Astrocyte of the cerebellum (primary cell): ENCODE data around the gene CD99.

ENCODE experiments used
- DNase-seq: peaks from one replicate; pipeline ENCODE4 v3.0.0-alpha.2; 2011; ENCODE audit warnings: low read depth
- H3K4me3 ChIP-seq: 2 replicates; pipeline ENCODE4 v1.5.1; 2011; ENCODE audit warnings: mild to moderate bottlenecking, low read depth, low read length, moderate library complexity
- CTCF ChIP-seq: IDR thresholded peaks from 2 replicates; pipeline ENCODE4 v1.5.1; 2012; ENCODE audit warnings: low read length, low read depth, moderate library complexity, mild to moderate bottlenecking; ENCODE audit errors: missing control alignments
- in situ Hi-C: cut with HindIII; loops from 2 replicates; pipeline ENCODE4 v1.10.0; 2017; ENCODE audit warnings: low sequenced_read_pairs

CD99 gene

GRCh38 chrX:2690856-2691542 is at the start of gene CD99:
CD99 (plus strand) TSS chrX:2691295; CDS start chrX:2691361, 66 bp downstream.
- H3K4me3 ChIP-seq = peak within 1 kb of the TSS; percentile 86
- TF ChIP-seq CTCF = no peak
- in situ Hi-C loops = loop anchor here (25.0 kb wide), 1 partner anchor 121 kb away; no protein-coding TSS in a partner anchor
- DNase-seq = no peak

- TF ChIP-seq CTCF = no peak
- no peak for DNase-seq
These were observed 48.9 kb upstream of the CD99 start for GRCh38 chrX:2642146-2642545.

DNA sequence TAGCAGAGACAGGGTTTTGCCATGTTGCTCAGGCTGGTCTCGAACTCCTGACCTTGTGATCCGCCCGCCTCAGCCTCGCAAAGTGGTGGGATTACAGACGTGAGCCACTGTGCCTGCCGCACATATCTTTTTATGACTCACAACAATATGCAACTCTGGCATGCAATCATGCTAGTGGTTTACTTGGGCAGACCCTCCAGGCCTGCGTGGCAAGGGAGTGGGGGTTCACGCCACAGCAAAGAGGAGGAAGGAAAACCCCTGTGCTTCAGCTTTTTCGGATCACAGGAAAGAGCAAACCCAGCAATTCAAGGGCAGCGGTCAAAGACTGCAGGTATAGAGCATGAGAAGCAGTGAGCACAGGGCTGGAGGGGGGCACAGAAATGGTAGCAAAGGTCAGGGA is 48.3 kb upstream of the CD99 start:
- no peak overlapping the region for H3K4me3 ChIP-seq
- in situ Hi-C loops = no loop called here
- no peak for TF ChIP-seq CTCF
- no peak for DNase-seq

More at GRCh38 chrX:2642146-2642545, 48.9 kb upstream of the CD99 start:
- in situ Hi-C loops = no loop called here
- no peak overlapping the region for H3K4me3 ChIP-seq

GRCh38 chrX:2643880-2644279 is 47.2 kb upstream of the CD99 start:
- no peak for TF ChIP-seq CTCF
- H3K4me3 ChIP-seq = no peak overlapping the region
- in situ Hi-C loops = no loop called here
- no peak for DNase-seq

GRCh38 chrX:2645563-2645962 is 45.5 kb upstream of the CD99 start:
- no peak for TF ChIP-seq CTCF
- no peak for DNase-seq
- in situ Hi-C loops = no loop called here
- H3K4me3 ChIP-seq = no peak overlapping the region

DNA sequence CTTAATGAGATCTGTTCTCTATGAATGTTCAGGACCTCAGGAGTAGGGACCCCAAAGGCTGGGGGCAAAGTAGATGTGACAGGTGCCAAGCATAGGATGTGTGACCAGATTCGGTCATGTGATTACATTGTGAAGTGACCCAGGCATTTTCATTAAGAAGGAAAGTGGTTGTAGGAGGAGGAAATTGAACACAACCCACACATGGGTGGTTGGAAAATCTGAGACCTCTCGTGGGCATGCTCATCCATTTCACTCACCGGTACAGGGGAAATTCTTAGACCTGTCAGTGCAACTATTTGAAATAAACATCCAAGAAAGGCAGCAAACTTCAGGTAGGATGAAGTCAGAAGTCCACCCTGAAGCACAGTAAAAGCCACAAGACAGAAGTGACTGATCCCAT is 43.5 kb upstream of the CD99 start:
- DNase-seq = no peak
- TF ChIP-seq CTCF = no peak
- no peak overlapping the region for H3K4me3 ChIP-seq
- in situ Hi-C loops = no loop called here
